Measurements from ENCODE around the gene GRK3.

The GRK3 gene

DNA sequence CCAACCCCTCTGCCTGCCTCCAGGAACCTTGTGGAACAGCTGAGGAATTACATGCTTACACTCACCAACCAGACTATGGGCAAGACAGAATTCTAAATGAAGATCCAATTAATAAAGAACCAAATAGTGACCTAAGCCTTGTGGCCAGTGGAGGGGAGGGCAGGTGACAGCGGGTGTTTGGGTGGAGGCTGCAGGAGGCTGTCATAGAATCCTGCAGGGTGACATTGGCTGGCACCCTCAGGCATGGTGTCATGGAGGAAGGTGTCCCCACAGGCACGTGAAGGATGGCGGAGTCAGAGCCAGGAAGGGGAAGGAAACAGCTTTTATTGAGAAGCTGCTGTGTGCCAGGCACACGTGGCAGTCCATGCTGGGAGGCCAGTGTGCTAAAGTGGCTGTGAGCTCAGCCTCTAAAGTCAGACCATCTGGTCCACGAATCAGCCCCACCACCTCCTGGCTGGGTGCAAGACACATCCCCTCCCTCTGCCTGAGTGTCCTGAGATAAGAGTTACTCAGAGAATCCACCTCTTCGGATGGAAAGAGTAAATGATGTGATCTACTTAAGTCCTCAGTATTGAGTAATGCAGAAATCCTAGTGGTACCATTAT, 186.2 kb downstream of the GRK3 start:
- Histone ChIP-seq H3K4me3 (ENCODE audit: low read length) (no peak overlapping the region), H3K36me3 (ENCODE audit: insufficient read depth, low read length) (no peaks in the 10 kb centered on the region), H3K9me3 (ENCODE audit: low read length) (no peaks in the 10 kb centered on the region), H3K27me3 (ENCODE audit: insufficient read depth, low read length) (no peaks in the 10 kb centered on the region), H3K4me1 (ENCODE audit: insufficient read depth, low read length) (no peaks in the 10 kb centered on the region), H2AFZ (ENCODE audit: low read depth, low read length) (no peak overlapping the region)

DNA sequence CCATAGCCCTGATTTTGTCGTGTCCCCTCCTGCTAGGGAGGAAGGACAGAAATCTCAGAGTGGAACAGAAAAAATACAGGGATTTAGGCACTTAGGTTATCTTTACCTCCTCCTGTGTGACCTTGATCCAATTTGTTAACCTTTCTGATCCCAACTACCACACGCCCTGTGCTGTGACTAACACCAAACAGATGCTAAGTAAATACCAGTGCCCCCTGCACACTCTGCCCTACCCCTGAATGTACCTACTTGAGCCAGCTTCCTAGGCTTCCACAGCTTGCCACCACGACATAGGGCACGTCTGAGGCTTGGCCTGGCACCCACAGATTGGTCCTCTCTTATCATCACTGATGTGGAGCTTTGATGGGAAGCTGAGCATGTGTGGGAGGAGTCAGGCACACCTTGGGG, 186.7 kb downstream of the GRK3 start:
- Histone ChIP-seq H3K27me3 (ENCODE audit: insufficient read depth, low read length) (no peaks in the 10 kb centered on the region), H3K4me1 (ENCODE audit: insufficient read depth, low read length) (no peaks in the 10 kb centered on the region), H3K4me3 (ENCODE audit: low read length) (no peak overlapping the region), H2AFZ (ENCODE audit: low read depth, low read length) (no peak overlapping the region), H3K36me3 (ENCODE audit: insufficient read depth, low read length) (no peaks in the 10 kb centered on the region), H3K9me3 (ENCODE audit: low read length) (no peaks in the 10 kb centered on the region)

GRCh38 chr22:25752615-25753214, 188.2 kb downstream of the GRK3 start:
- Histone ChIP-seq H3K4me3 (ENCODE audit: low read length) (no peak overlapping the region), H3K4me1 (ENCODE audit: insufficient read depth, low read length) (no peaks in the 10 kb centered on the region), H3K36me3 (ENCODE audit: insufficient read depth, low read length) (no peaks in the 10 kb centered on the region), H2AFZ (ENCODE audit: low read depth, low read length) (no peak overlapping the region), H3K27me3 (ENCODE audit: insufficient read depth, low read length) (no peaks in the 10 kb centered on the region), H3K9me3 (ENCODE audit: low read length) (no peaks in the 10 kb centered on the region)

- Histone ChIP-seq H3K27me3 (ENCODE audit: insufficient read depth, low read length) (no peaks in the 10 kb centered on the region), H3K4me3 (ENCODE audit: low read length) (no peak overlapping the region), H3K9me3 (ENCODE audit: low read length) (no peaks in the 10 kb centered on the region), H2AFZ (ENCODE audit: low read depth, low read length) (no peak overlapping the region), H3K36me3 (ENCODE audit: insufficient read depth, low read length) (no peaks in the 10 kb centered on the region), H3K4me1 (ENCODE audit: insufficient read depth, low read length) (no peaks in the 10 kb centered on the region)
These were observed 188.8 kb downstream of the GRK3 start for GRCh38 chr22:25753252-25753651.

DNA sequence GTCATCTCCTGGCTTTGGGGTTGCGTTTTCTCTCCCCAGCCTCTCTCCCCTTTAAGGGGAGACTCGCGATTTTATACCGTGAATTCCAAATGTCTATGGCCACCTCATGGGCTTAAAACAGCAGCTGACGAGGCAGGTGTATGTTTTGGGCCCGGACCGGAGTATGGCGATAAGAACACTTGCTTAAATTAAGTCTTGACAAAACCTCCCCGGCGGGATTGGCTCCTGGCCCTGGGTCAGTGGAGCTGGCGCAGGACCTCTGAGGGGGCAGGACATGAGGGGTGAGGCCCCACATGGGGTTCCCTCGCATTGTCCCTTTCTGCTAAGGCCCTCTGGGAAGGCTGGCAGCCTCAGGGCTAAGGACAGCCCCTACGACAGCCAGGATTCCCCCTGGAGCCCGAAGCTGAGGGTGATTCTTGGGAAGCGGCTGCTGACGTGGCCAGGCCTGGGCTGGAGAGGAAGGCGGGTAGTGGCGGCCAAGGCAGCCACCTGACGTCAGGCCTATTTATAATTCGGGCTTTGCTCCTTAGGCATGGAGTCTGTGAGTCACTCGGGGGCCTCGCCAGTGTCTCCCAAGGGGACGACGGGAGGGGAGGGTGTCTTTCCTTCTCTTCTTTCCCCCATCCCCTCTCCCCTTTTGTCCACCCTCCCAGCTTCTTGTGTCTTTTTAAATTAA, 190.2 kb downstream of the GRK3 start:
- Histone ChIP-seq H3K36me3 (ENCODE audit: insufficient read depth, low read length) (no peaks in the 10 kb centered on the region), H3K9me3 (ENCODE audit: low read length) (no peaks in the 10 kb centered on the region), H3K4me3 (ENCODE audit: low read length) (no peak overlapping the region), H3K4me1 (ENCODE audit: insufficient read depth, low read length) (no peaks in the 10 kb centered on the region), H3K27me3 (ENCODE audit: insufficient read depth, low read length) (no peaks in the 10 kb centered on the region), H2AFZ (ENCODE audit: low read depth, low read length) (no peak overlapping the region)

GRCh38 chr22:25757686-25758085, 193.2 kb downstream of the GRK3 start:
- Histone ChIP-seq H3K4me3 (ENCODE audit: low read length) (no peak overlapping the region), H3K4me1 (ENCODE audit: insufficient read depth, low read length) (no peaks in the 10 kb centered on the region), H3K27me3 (ENCODE audit: insufficient read depth, low read length) (no peaks in the 10 kb centered on the region), H3K36me3 (ENCODE audit: insufficient read depth, low read length) (no peaks in the 10 kb centered on the region), H2AFZ (ENCODE audit: low read depth, low read length) (no peak overlapping the region), H3K9me3 (ENCODE audit: low read length) (no peaks in the 10 kb centered on the region)

GRCh38 chr22:25758316-25758715, 193.8 kb downstream of the GRK3 start:
- H3K4me1 ChIP-seq (ENCODE audit: insufficient read depth, low read length), result no peaks in the 10 kb centered on the region
- no peaks in the 10 kb centered on the region for H3K36me3 ChIP-seq (ENCODE audit: insufficient read depth, low read length)
- no peaks in the 10 kb centered on the region for H3K9me3 ChIP-seq (ENCODE audit: low read length)
- no peaks in the 10 kb centered on the region for H3K27me3 ChIP-seq (ENCODE audit: insufficient read depth, low read length)
- no peak overlapping the region for H2AFZ ChIP-seq (ENCODE audit: low read depth, low read length)
- H3K4me3 ChIP-seq (ENCODE audit: low read length), result no peak overlapping the region

DNA sequence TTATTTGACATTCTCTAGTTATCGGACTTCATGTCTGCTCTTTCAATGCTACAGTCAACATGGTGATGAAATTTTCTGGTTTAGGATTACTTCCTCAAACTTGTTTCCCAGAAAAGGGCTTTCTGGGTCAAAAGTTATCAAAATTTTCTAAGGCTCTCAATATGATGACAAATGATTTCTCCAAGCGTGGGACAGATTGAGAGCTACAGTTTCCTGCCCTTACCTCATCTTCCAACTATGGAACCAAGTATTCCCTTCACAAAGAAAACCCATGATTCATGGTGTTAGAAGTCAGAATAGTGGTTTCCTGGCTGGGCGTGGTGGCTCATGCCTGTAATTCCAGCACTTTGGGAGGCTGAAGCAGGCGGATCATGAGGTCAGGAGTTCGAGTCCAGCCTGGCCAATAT, 195.4 kb downstream of the GRK3 start:
- Histone ChIP-seq H2AFZ (ENCODE audit: low read depth, low read length) (no peak overlapping the region), H3K27me3 (ENCODE audit: insufficient read depth, low read length) (no peaks in the 10 kb centered on the region), H3K4me3 (ENCODE audit: low read length) (no peak overlapping the region), H3K36me3 (ENCODE audit: insufficient read depth, low read length) (no peaks in the 10 kb centered on the region), H3K9me3 (ENCODE audit: low read length) (no peaks in the 10 kb centered on the region), H3K4me1 (ENCODE audit: insufficient read depth, low read length) (no peaks in the 10 kb centered on the region)

DNA sequence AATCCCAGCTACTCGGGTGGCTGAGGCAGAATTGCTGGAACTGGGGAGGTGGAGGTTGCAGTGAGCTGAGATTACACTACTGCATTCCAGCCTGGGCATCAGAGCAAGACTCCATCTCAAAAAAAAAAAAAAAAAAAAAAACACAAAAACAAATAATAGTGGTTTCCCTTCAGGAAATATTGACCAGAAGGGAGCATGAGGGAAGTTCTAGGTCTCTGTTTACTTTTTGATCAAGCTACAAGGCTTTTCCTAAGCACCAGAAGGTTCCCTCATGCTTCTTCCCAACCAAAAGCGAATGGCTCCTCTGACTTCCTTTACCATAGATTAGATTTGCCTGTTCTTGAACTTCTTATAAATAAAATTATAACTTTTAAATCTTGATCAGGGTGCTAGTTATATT, 195.8 kb downstream of the GRK3 start:
- H3K9me3 ChIP-seq (ENCODE audit: low read length), result no peaks in the 10 kb centered on the region
- no peak overlapping the region for H2AFZ ChIP-seq (ENCODE audit: low read depth, low read length)
- H3K4me3 ChIP-seq (ENCODE audit: low read length), result no peak overlapping the region
- H3K36me3 ChIP-seq (ENCODE audit: insufficient read depth, low read length), result no peaks in the 10 kb centered on the region
- H3K27me3 ChIP-seq (ENCODE audit: insufficient read depth, low read length), result no peaks in the 10 kb centered on the region
- H3K4me1 ChIP-seq (ENCODE audit: insufficient read depth, low read length), result no peaks in the 10 kb centered on the region

GRCh38 chr22:25760848-25761595, 196.5 kb downstream of the GRK3 start:
- no peaks in the 10 kb centered on the region for H3K9me3 ChIP-seq (ENCODE audit: low read length)
- no peak overlapping the region for H3K4me3 ChIP-seq (ENCODE audit: low read length)
- no peaks in the 10 kb centered on the region for H3K4me1 ChIP-seq (ENCODE audit: insufficient read depth, low read length)
- no peak overlapping the region for H2AFZ ChIP-seq (ENCODE audit: low read depth, low read length)
- H3K27me3 ChIP-seq (ENCODE audit: insufficient read depth, low read length), result no peaks in the 10 kb centered on the region
- H3K36me3 ChIP-seq (ENCODE audit: insufficient read depth, low read length), result no peaks in the 10 kb centered on the region

GRCh38 chr22:25762147-25762546, 197.7 kb downstream of the GRK3 start:
- no peaks in the 10 kb centered on the region for H3K9me3 ChIP-seq (ENCODE audit: low read length)
- H3K36me3 ChIP-seq (ENCODE audit: insufficient read depth, low read length), result no peaks in the 10 kb centered on the region
- H2AFZ ChIP-seq (ENCODE audit: low read depth, low read length), result no peak overlapping the region

DNA sequence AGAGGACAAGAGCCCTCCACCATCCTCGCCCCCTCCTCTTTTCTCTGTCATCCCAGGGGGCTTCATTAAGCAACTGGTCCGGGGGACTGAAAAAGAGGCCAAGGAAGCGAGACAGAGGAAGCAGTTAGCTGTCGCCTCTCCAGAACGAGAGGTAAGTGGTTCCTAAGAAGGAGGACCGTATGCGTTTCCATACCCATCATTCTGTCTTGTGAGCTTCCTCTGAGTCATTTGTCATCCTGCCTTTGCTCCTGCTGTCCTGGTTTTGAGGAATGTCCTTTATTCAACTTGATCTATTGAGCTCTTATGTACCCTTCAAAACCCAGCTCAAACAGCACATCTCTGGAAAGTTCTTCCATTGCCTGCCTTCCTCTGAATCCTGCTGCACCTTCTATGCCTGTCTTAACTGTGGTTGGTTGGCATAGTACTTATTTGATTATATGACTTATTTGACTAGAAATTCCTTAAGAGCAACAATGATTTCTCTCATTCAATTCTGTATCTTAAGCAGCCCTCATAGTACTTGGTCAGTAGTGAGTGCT, 198.8 kb downstream of the GRK3 start:
- H3K36me3 ChIP-seq (ENCODE audit: insufficient read depth, low read length), result no peaks in the 10 kb centered on the region

More at GRCh38 chr22:25762147-25762546, 197.7 kb downstream of the GRK3 start:
- Histone ChIP-seq H3K27me3 (ENCODE audit: insufficient read depth, low read length) (no peaks in the 10 kb centered on the region), H3K4me3 (ENCODE audit: low read length) (no peak overlapping the region), H3K4me1 (ENCODE audit: insufficient read depth, low read length) (no peaks in the 10 kb centered on the region)

More for the DNA sequence above, 198.8 kb downstream of the GRK3 start:
- Histone ChIP-seq H3K4me3 (ENCODE audit: low read length) (no peak overlapping the region), H3K4me1 (ENCODE audit: insufficient read depth, low read length) (no peaks in the 10 kb centered on the region), H3K27me3 (ENCODE audit: insufficient read depth, low read length) (no peaks in the 10 kb centered on the region), H2AFZ (ENCODE audit: low read depth, low read length) (no peak overlapping the region), H3K9me3 (ENCODE audit: low read length) (no peaks in the 10 kb centered on the region)
